Measurements from ENCODE around the gene POLR1B.
A peak's percentile ranks its signal among the peaks of the same experiment; 100 is the strongest.
"Not testable (repeated sequence)": the region's sequence is repeated elsewhere in the genome, so short reads cannot be mapped to it uniquely, and the experiment has no call there.

POLR1B gene

GRCh38 chr2:112542123-112542983 lies at the start of gene POLR1B:
Gene POLR1B (plus strand): TSS chr2:112542465. CDS start chr2:112542495, 30 bp downstream.
- DNase-seq, result peak; percentile 67

GRCh38 chr2:112493048-112493447 lies 49.2 kb upstream of the POLR1B start:
- no peak for DNase-seq

GRCh38 chr2:112493858-112494648 lies 48.2 kb upstream of the POLR1B start:
- DNase-seq, result no peak

GRCh38 chr2:112494828-112495227 lies 47.4 kb upstream of the POLR1B start:
- DNase-seq, result no peak

- DNase-seq, result not testable (repeated sequence)
Measured at GRCh38 chr2:112495878-112496277, 46.4 kb upstream of the POLR1B start.

GRCh38 chr2:112500850-112501484 lies 41.3 kb upstream of the POLR1B start:
- DNase-seq, result not testable (repeated sequence)

- not testable (repeated sequence) for DNase-seq
Measured at GRCh38 chr2:112509239-112509998, 32.8 kb upstream of the POLR1B start.

GRCh38 chr2:112516801-112517200 lies 25.5 kb upstream of the POLR1B start:
- no peak for DNase-seq

GRCh38 chr2:112518807-112519206 lies 23.5 kb upstream of the POLR1B start:
- DNase-seq, result no peak

- DNase-seq, result no peak
Measured at GRCh38 chr2:112519506-112519905, 22.8 kb upstream of the POLR1B start.

GRCh38 chr2:112520234-112520783 lies 22.0 kb upstream of the POLR1B start:
- no peak for DNase-seq

- no peak for DNase-seq
Measured at GRCh38 chr2:112523291-112523777, 18.9 kb upstream of the POLR1B start.

GRCh38 chr2:112524276-112524675 lies 18.0 kb upstream of the POLR1B start:
- not testable (repeated sequence) for DNase-seq

- no peak for DNase-seq
Measured at GRCh38 chr2:112528541-112528940, 13.7 kb upstream of the POLR1B start.

GRCh38 chr2:112529757-112530156 lies 12.5 kb upstream of the POLR1B start:
- DNase-seq, result no peak

- DNase-seq, result no peak
Measured at GRCh38 chr2:112530728-112531127, 11.5 kb upstream of the POLR1B start.

GRCh38 chr2:112534826-112535225 lies 7.4 kb upstream of the POLR1B start:
- DNase-seq, result no peak

GRCh38 chr2:112536665-112537064 lies 5.6 kb upstream of the POLR1B start:
- not testable (repeated sequence) for DNase-seq

- DNase-seq, result no peak
Measured at GRCh38 chr2:112539306-112539705, 3.0 kb upstream of the POLR1B start.

- DNase-seq, result no peak
Measured at GRCh38 chr2:112540906-112541305, 1.4 kb upstream of the POLR1B start.

- DNase-seq, result peak; percentile 67
Measured at GRCh38 chr2:112541315-112542122, 746 bp upstream of the POLR1B start.
